Caco-2 (cell line): ENCODE measurements around the gene ETV7. TPM values are rescaled to one million over a fixed set of nuclear protein-coding genes. Genes with fewer than 3 reads are reported as not detected.

ENCODE experiments used
- BruUV-seq: library from RNA; stranded (reverse); fragments of 400-500 nt; replicated peaks from 2 replicates; lab custom pipeline; 2021; lab: Mats Ljungman, UMichigan
- CTCF ChIA-PET: fragments of 300-600 bp; sonication (Branson Sonifier 250); formaldehyde crosslinking; loops from one replicate; lab custom pipeline; 2022; ENCODE audit warnings: antibody characterized with exemption; lab: Charles Lee
- POLR2A ChIA-PET: fragments of 300-600 bp; sonication (Branson Sonifier 250); formaldehyde crosslinking; loops from one replicate; lab custom pipeline; 2022; ENCODE audit warnings: antibody characterized with exemption; lab: Charles Lee
- DNase-seq, 2 experiments: peaks; one replicate each; pipeline versions ENCODE4 v3.0.0 to v3.0.0-alpha.2; 2020 to 2022
- H3K27me3 ChIP-seq: replicated peaks from 2 replicates; pipeline ENCODE4 v1.6.0; 2011; ENCODE audit warnings: low read length; ENCODE audit not compliant: control insufficient read depth, insufficient read depth
- H3K36me3 ChIP-seq: 2 replicates; pipeline ENCODE4 v1.5.1; 2011; ENCODE audit warnings: low read length; ENCODE audit not compliant: control insufficient read depth, insufficient read depth
- H3K4me1 ChIP-seq: fragments of 250-450 bp; sonication (Bioruptor Pico); 2 replicates; pipeline ENCODE4 v1.5.1; 2020; ENCODE audit warnings: mild to moderate bottlenecking
- H3K4me3 ChIP-seq: 2 replicates; pipeline ENCODE4 v1.5.1; 2011; ENCODE audit warnings: low read depth, mild to moderate bottlenecking, control low read depth, low read length
- H3K9me3 ChIP-seq: fragments of 250-450 bp; sonication (Bioruptor Pico); 2 replicates; pipeline ENCODE4 v1.5.1; 2020; ENCODE audit warnings: mild to moderate bottlenecking, moderate library complexity
- H3K27ac Mint-ChIP-seq: one replicate; pipeline ENCODE4 v1.8.0; 2022; ENCODE audit warnings: mixed read lengths; ENCODE audit not compliant: unreplicated experiment
- H3K27me3 Mint-ChIP-seq: one replicate; pipeline ENCODE4 v1.8.0; 2022; ENCODE audit warnings: mixed read lengths; ENCODE audit not compliant: insufficient read depth, unreplicated experiment
- H3K36me3 Mint-ChIP-seq: one replicate; pipeline ENCODE4 v1.8.0; 2022; ENCODE audit warnings: mild to moderate bottlenecking, mixed read lengths; ENCODE audit not compliant: insufficient read depth, unreplicated experiment
- H3K4me1 Mint-ChIP-seq: one replicate; pipeline ENCODE4 v1.8.0; 2022; ENCODE audit warnings: low read depth, mixed read lengths; ENCODE audit not compliant: unreplicated experiment
- H3K4me3 Mint-ChIP-seq: one replicate; pipeline ENCODE4 v1.8.0; 2022; ENCODE audit warnings: mild to moderate bottlenecking, moderate library complexity, mixed read lengths; ENCODE audit not compliant: unreplicated experiment
- H3K9me3 Mint-ChIP-seq: one replicate; pipeline ENCODE4 v1.8.0; 2022; ENCODE audit warnings: mixed read lengths; ENCODE audit not compliant: unreplicated experiment
- CTCF ChIP-seq, 2 experiments: fragments of 200-600 bp in 1 of 2; IDR thresholded peaks; 1 replicate in 1 of 2; 2 replicates in 1 of 2; pipeline versions ENCODE4 v1.5.1 to v1.8.0; 2011 to 2022; ENCODE audit warnings: antibody characterized with exemption in 1 of 2, control low read depth in 1 of 2, inconsistent platforms in 1 of 2, low read depth in 1 of 2, low read length in 1 of 2, mild to moderate bottlenecking in 1 of 2, moderate library complexity in 1 of 2; ENCODE audit not compliant: insufficient read depth in 1 of 2, severe bottlenecking in 1 of 2, unreplicated experiment in 1 of 2
- intact Hi-C: fragments of 100-400 bp; cut with micrococcal nuclease; formaldehyde crosslinking; loops from one replicate; pipeline ENCODE4 v1.10.0; 2022; ENCODE audit not compliant: unreplicated experiment
- total RNA-seq: library from RNA; stranded (reverse); gene quantifications from 2 replicates; pipeline ENCODE4 v1.2.3, GENCODE V29; 2022

The ETV7 gene
- total RNA-seq, 1 experiment from 2014 or later = 0.52 TPM

DNA sequence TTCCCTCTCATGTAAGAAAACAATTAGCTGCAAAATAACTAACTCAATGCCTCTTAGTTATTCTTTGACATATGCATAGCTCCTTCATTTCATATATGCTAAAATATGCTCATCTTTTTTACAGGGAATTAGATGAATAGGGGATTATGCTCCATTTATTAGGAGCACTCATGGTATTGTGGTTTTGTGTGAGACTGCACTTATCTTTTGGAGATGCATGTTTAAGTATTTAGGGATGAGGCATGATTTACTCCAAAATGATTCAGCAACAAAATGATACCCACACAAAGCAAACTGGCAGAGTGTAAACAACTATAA is 59.6 kb downstream of the ETV7 start:
- ChIA-PET CTCF (interaction anchor here (0.6 kb wide), 1 partner anchor 156 kb away, joined by 3 read pairs; no protein-coding TSS in a partner anchor), POLR2A (no interaction called here)
- no TSS peak for BruUV-seq
- no peak for TF ChIP-seq CTCF (IDR thresholded peaks at IDR 0.05; ENCODE audit: insufficient read depth in 1 of 2, low read depth in 1 of 2, low read length in 1 of 2, severe bottlenecking in 1 of 2, unreplicated experiment in 1 of 2)
- H3K4me1 ChIP-seq = no peaks in the 10 kb centered on the region
- no peaks in the 10 kb centered on the region for H3K27me3 Mint-ChIP-seq
- no peak overlapping the region for H3K4me3 ChIP-seq
- no peak for DNase-seq
- H3K4me1 Mint-ChIP-seq = peaks cover 2% of the 10 kb centered on the region
- intact Hi-C loops = no loop called here
- H3K9me3 ChIP-seq = no peaks in the 10 kb centered on the region
- H3K4me3 Mint-ChIP-seq = no peak overlapping the region
- no peaks in the 10 kb centered on the region for H3K36me3 Mint-ChIP-seq
- no peaks in the 10 kb centered on the region for H3K36me3 ChIP-seq
- no peaks in the 10 kb centered on the region for H3K9me3 Mint-ChIP-seq
- H3K27me3 ChIP-seq = no peaks in the 10 kb centered on the region
- no peak overlapping the region for H3K27ac Mint-ChIP-seq

DNA sequence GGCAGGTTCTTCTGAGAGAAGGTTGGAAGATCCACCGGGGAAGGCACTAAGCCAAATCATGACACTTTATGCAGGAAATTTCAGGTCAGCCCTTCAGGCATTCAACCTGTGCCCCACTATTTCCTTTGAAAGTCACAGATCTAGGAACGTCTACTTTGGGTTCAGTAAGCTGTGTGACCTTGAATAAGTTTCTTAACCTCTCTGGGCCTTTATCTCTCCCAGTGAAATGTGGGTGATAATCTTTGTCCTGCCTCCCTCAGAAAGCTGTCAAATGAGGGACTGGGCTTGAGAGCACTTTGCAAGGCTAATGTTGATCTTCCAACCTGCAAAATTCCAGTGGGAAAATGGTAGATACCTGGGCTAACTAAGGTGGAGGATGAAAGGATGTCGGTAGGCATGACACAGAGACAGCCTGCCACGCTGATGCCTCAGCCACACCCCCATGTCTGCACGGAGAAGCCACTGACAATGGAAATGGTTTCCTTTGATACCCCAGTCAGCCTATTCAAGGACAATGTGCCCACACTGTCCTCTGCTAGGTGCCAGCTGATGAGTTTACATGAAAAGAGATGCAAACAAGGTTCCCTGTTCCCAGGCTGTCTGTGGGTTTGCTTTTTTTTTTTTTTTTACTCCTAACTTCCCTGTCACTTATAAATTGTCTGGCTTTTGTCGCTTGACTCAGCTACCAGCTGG is 60.1 kb downstream of the ETV7 start:
- Mint-ChIP-seq H3K9me3 (no peaks in the 10 kb centered on the region), H3K4me1 (no peaks in the 10 kb centered on the region), H3K4me3 (no peak overlapping the region), H3K36me3 (no peaks in the 10 kb centered on the region), H3K27ac (no peak overlapping the region), H3K27me3 (no peaks in the 10 kb centered on the region)
- Histone ChIP-seq H3K27me3 (no peaks in the 10 kb centered on the region), H3K9me3 (no peaks in the 10 kb centered on the region), H3K4me1 (no peaks in the 10 kb centered on the region), H3K36me3 (no peaks in the 10 kb centered on the region), H3K4me3 (no peak overlapping the region)
- ChIA-PET CTCF (interaction anchor here (0.6 kb wide), 1 partner anchor 155 kb away, joined by 3 read pairs; no protein-coding TSS in a partner anchor), POLR2A (no interaction called here)
- intact Hi-C loops = no loop called here
- DNase-seq = no peak
- no peak for TF ChIP-seq CTCF (IDR thresholded peaks at IDR 0.05; ENCODE audit: insufficient read depth in 1 of 2, low read depth in 1 of 2, low read length in 1 of 2, severe bottlenecking in 1 of 2, unreplicated experiment in 1 of 2)
- BruUV-seq = no TSS peak

- H3K36me3 ChIP-seq = no peaks in the 10 kb centered on the region
- intact Hi-C loops = no loop called here
- POLR2A ChIA-PET = no interaction called here
- DNase-seq = no peak
- no TSS peak for BruUV-seq
- no peaks in the 10 kb centered on the region for H3K27me3 Mint-ChIP-seq
- H3K4me1 ChIP-seq = no peaks in the 10 kb centered on the region
- CTCF ChIA-PET = interaction anchor here (1.0 kb wide), 1 partner anchor 195 kb away, joined by 3 read pairs; no protein-coding TSS in a partner anchor
- no peaks in the 10 kb centered on the region for H3K9me3 ChIP-seq
- no peaks in the 10 kb centered on the region for H3K27me3 ChIP-seq
- H3K27ac Mint-ChIP-seq = no peak overlapping the region
- no peak overlapping the region for H3K4me3 Mint-ChIP-seq
- H3K4me1 Mint-ChIP-seq = no peaks in the 10 kb centered on the region
- no peaks in the 10 kb centered on the region for H3K36me3 Mint-ChIP-seq
- H3K9me3 Mint-ChIP-seq = no peaks in the 10 kb centered on the region
- no peak overlapping the region for H3K4me3 ChIP-seq
- TF ChIP-seq CTCF (IDR thresholded peaks at IDR 0.05; ENCODE audit: insufficient read depth in 1 of 2, low read depth in 1 of 2, low read length in 1 of 2, severe bottlenecking in 1 of 2, unreplicated experiment in 1 of 2) = no peak
Observed at GRCh38 chr6:36326356-36326995, 61.0 kb downstream of the ETV7 start.
